ENCODE data around the gene C2orf81. TPM values are rescaled to one million over a fixed set of nuclear protein-coding genes. Genes with fewer than 3 reads are reported as not detected.

Gene C2orf81
- 3.2 to 4.4 TPM (median 3.2 TPM) in 5 replicates for total RNA-seq (2022; extraction: Qiagen RNA extraction; ENCODE audit: low read depth)

DNA sequence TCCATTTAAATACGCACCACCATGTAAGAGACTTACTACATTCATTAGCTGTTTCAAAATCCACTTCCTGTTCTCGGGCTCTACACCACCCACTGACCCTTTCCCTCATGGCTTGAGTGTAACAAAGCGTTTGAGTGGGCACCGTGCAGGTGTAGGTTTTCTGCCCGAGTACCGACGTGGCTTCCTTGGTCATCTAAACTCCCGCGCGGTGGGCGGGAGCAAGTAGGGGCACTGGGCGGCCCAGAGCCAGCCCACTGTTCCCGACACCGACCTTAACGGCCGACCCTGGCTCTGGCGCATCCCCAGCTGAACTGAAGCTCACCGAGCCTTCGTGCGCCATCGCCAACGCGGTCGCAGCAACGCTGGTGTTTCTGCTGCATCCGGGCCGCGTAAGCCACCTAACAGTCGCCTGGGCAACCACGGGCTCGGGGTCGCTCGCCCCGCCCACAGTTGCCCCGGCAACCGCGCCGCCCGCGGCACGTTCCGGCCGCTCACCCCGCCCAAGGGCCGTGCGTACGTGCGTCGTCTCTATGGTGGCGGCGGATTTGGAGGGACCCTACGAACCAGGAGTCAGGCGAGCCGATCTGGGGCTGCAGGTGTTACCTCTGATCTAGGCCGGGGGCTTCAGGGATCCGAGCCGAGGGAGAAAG lies at the start of gene C2orf81, which contains the start of gene WDR54:
TSS of gene C2orf81 (minus strand) at position 399 of the 650 bp plus-strand sequence. CDS start at position 340, 59 bp downstream.
TSS of gene WDR54 (plus strand) at position 510 of the 650 bp plus-strand sequence. CDS start 424 bp downstream, outside the sequence.

GRCh38 chr2:74458132-74458937 lies 36.9 kb upstream of the C2orf81 start, which contains the start of gene WBP1:
TSS of gene WBP1 (plus strand) at chr2:74458438. CDS start at chr2:74458603, 165 bp downstream.

DNA sequence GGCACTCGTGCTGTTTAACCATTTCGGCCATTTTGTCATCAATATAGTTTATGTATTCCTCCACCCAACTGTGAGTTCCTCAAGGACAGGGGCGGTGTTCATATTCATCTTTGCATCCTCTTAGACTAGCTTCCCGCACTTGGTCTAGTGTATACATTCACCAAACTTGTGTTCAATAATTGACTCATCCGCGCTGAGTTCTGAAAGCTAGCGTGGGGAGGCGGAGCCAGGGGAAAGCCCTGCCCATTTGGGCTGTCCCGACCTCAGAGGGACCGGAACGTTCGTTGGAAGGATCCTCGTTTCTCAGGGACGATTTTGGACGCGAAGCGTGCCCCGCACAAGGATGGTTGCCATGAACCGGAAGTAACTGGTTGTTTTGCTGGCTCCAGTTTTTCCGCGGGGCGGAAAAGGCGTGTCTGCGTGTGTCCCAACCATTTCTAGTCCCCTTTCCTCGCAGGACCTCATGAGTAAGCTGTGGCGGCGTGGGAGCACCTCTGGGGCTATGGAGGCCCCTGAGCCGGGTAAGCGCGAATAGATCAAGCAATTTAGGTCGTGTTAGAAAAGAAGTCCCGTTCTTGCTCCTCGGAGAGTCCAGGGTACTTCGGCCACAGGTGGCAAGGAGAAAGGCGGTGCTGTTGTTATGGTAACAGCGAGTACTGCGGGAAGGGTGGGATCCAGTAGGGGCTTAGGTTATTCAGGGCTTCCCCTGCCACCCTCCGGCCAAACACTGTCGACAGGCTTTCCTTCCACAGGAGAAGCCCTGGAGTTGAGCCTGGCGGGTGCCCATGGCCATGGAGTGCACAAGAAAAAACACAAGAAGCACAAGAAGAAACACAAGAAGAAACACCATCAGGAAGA lies 33.5 kb upstream of the C2orf81 start, which contains the start of gene INO80B:
TSS of gene INO80B (plus strand) at position 434 of the 858 bp plus-strand sequence. CDS start at position 464, 30 bp downstream.

DNA sequence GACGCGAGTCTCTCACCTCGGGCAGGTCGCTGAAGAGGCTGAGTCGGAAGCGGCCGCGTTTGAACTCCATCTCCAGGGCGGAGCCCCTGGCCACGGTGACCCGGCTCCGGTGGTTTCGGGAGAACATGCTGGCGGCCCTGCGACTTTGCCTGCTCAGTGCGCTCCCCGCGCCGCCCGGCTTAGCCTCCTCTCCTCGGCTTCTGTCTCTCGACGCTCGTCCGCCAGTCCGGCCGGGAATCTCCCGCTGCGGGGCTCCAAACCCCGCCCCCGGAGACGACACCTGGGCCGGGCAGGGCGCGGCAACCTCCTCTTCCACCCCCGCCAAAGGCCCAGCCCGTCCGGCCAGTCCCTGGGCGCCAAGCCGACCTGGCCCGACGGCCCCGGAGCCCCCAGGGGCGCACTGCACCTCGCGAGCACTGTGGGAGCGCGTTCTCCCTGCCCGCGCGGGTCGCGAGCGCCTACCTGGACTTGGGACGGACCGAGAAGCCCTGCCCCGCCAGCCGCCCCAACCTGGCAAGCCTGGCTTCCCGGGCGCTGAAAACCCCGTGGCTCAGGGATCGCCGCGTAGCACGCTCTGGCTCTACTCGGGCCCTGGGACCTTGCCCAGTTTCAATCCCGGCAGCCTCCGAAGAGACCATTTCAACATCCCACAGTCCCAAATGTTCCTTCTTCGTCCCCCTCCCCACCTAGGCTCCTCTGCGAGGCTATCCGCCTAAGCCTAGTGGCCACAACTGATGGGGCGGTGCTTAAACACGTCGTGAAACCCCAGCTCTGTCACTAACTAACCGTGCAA lies 20.5 kb upstream of the C2orf81 start, which contains the start of gene RTKN:
TSS of gene RTKN (minus strand) at position 248 of the 793 bp plus-strand sequence. CDS start at position 127, 121 bp downstream.

GRCh38 chr2:74379851-74380789 lies 41.3 kb downstream of the C2orf81 start, which contains the start of gene DCTN1:
TSS of gene DCTN1 (minus strand) at chr2:74380311. CDS start at chr2:74380037, 274 bp downstream.

Other genes with a start within 250 kb of the C2orf81 start
- 71.1 to 103 TPM (median 89.9 TPM) in 5 replicates for gene MOB1A, start 242.7 kb downstream of the C2orf81 start, total RNA-seq (2022; extraction: Qiagen RNA extraction; ENCODE audit: low read depth)
- 157 to 182 TPM (median 167 TPM) in 5 replicates for gene MTHFD2, start 223.0 kb downstream of the C2orf81 start, total RNA-seq (2022; extraction: Qiagen RNA extraction; ENCODE audit: low read depth)
- 0.18 to 0.41 TPM (median 0.28 TPM) in 5 replicates for gene SLC4A5, start 78.2 kb downstream of the C2orf81 start, total RNA-seq (2022; extraction: Qiagen RNA extraction; ENCODE audit: low read depth)
- gene DCTN1, start 41.3 kb downstream of the C2orf81 start, total RNA-seq (2022; extraction: Qiagen RNA extraction; ENCODE audit: low read depth): 111 to 159 TPM (median 138 TPM) in 5 replicates
- 77.2 to 88.4 TPM (median 80.7 TPM) in 5 replicates for gene WDR54, start 111 bp upstream of the C2orf81 start, total RNA-seq (2022; extraction: Qiagen RNA extraction; ENCODE audit: low read depth)
- gene RTKN, start 20.3 kb upstream of the C2orf81 start, total RNA-seq (2022; extraction: Qiagen RNA extraction; ENCODE audit: low read depth): 19.2 to 28.0 TPM (median 20.7 TPM) in 5 replicates
- 39.5 to 51.7 TPM (median 48.4 TPM) in 5 replicates for gene INO80B, start 33.5 kb upstream of the C2orf81 start, total RNA-seq (2022; extraction: Qiagen RNA extraction; ENCODE audit: low read depth)
- gene WBP1, start 36.8 kb upstream of the C2orf81 start, total RNA-seq (2022; extraction: Qiagen RNA extraction; ENCODE audit: low read depth): 52.9 to 81.9 TPM (median 75.1 TPM) in 5 replicates
- gene MOGS, start 43.8 kb upstream of the C2orf81 start, total RNA-seq (2022; extraction: Qiagen RNA extraction; ENCODE audit: low read depth): 37.8 to 51.9 TPM (median 50.9 TPM) in 5 replicates
- 105 to 147 TPM (median 128 TPM) in 5 replicates for gene MRPL53, start 51.1 kb upstream of the C2orf81 start, total RNA-seq (2022; extraction: Qiagen RNA extraction; ENCODE audit: low read depth)
- gene CCDC142, start 61.4 kb upstream of the C2orf81 start, total RNA-seq (2022; extraction: Qiagen RNA extraction; ENCODE audit: low read depth): 10.8 to 16.3 TPM (median 14.3 TPM) in 5 replicates
- 14.8 to 19.3 TPM (median 17.3 TPM) in 5 replicates for gene TTC31, start 61.5 kb upstream of the C2orf81 start, total RNA-seq (2022; extraction: Qiagen RNA extraction; ENCODE audit: low read depth)
- 3.5 to 4.6 TPM (median 4.1 TPM) in 5 replicates for gene LBX2, start 78.0 kb upstream of the C2orf81 start, total RNA-seq (2022; extraction: Qiagen RNA extraction; ENCODE audit: low read depth)
- 28.2 to 39.3 TPM (median 31.9 TPM) in 5 replicates for gene PCGF1, start 86.1 kb upstream of the C2orf81 start, total RNA-seq (2022; extraction: Qiagen RNA extraction; ENCODE audit: low read depth)
- 0.14 to 0.43 TPM (median 0.25 TPM) in 5 replicates for gene TLX2, start 92.8 kb upstream of the C2orf81 start, total RNA-seq (2022; extraction: Qiagen RNA extraction; ENCODE audit: low read depth)
- gene DQX1, start 104.6 kb upstream of the C2orf81 start, total RNA-seq (2022; extraction: Qiagen RNA extraction; ENCODE audit: low read depth): 0.08 to 0.12 TPM (median 0.11 TPM) in 3 of 5 replicates, not detected in the others
- 194 to 263 TPM (median 239 TPM) in 5 replicates for gene AUP1, start 108.1 kb upstream of the C2orf81 start, total RNA-seq (2022; extraction: Qiagen RNA extraction; ENCODE audit: low read depth)
- gene HTRA2, start 108.3 kb upstream of the C2orf81 start, total RNA-seq (2022; extraction: Qiagen RNA extraction; ENCODE audit: low read depth): 31.5 to 42.2 TPM (median 38.3 TPM) in 5 replicates
- 0.25 to 0.55 TPM (median 0.40 TPM) in 5 replicates for gene LOXL3, start 132.3 kb upstream of the C2orf81 start, total RNA-seq (2022; extraction: Qiagen RNA extraction; ENCODE audit: low read depth)
- 4.0 to 5.6 TPM (median 4.9 TPM) in 5 replicates for gene DOK1, start 133.1 kb upstream of the C2orf81 start, total RNA-seq (2022; extraction: Qiagen RNA extraction; ENCODE audit: low read depth)
- gene M1AP, start 226.7 kb upstream of the C2orf81 start, total RNA-seq (2022; extraction: Qiagen RNA extraction; ENCODE audit: low read depth): not detected in 5 replicates
- 8.6 to 13.7 TPM (median 11.2 TPM) in 5 replicates for gene SEMA4F, start 232.6 kb upstream of the C2orf81 start, total RNA-seq (2022; extraction: Qiagen RNA extraction; ENCODE audit: low read depth)

Data from A549 treated with DMSO at 1 μM for 4 hours (cell line).